Stimulated activated CD4-positive, alpha-beta T cell treated with anti-CD3 and anti-CD28 coated beads, Interleukin-12 subunit alpha, Interleukin-12 subunit beta, amount 100 ng/mL, for 4 hours (primary cell): ENCODE measurements around the gene TMEM140.
"Not testable (repeated sequence)": the region's sequence is repeated elsewhere in the genome, so short reads cannot be mapped to it uniquely, and the experiment has no call there.

Source experiments
- DNase-seq: peaks from one replicate; pipeline ENCODE4 v3.0.0-alpha.2; 2020

The TMEM140 gene

GRCh38 chr7:135197343-135197742 is 49.5 kb downstream of the TMEM140 start:
- no peak for DNase-seq

GRCh38 chr7:135197906-135198655 is 50.2 kb downstream of the TMEM140 start:
- no peak for DNase-seq

- no peak for DNase-seq
Observed at GRCh38 chr7:135199439-135199838, 51.6 kb downstream of the TMEM140 start.

- no peak for DNase-seq
Observed at GRCh38 chr7:135200821-135201331, 53.0 kb downstream of the TMEM140 start.

GRCh38 chr7:135201350-135201749 is 53.5 kb downstream of the TMEM140 start:
- DNase-seq: no peak

GRCh38 chr7:135204341-135204749 is 56.5 kb downstream of the TMEM140 start:
- DNase-seq: no peak

GRCh38 chr7:135204876-135205275 is 57.0 kb downstream of the TMEM140 start:
- no peak for DNase-seq

- no peak for DNase-seq
Observed at GRCh38 chr7:135205850-135206249, 58.0 kb downstream of the TMEM140 start.

GRCh38 chr7:135206941-135207391 is 59.1 kb downstream of the TMEM140 start:
- DNase-seq: no peak

- DNase-seq: no peak
Observed at GRCh38 chr7:135207406-135208101, 59.7 kb downstream of the TMEM140 start.

GRCh38 chr7:135208102-135208793 is 60.4 kb downstream of the TMEM140 start:
- DNase-seq: no peak

- no peak for DNase-seq
Observed at GRCh38 chr7:135209225-135209834, 61.5 kb downstream of the TMEM140 start.

GRCh38 chr7:135210888-135211178 is 63.0 kb downstream of the TMEM140 start:
- no peak for DNase-seq

GRCh38 chr7:135211179-135211945 is 63.5 kb downstream of the TMEM140 start, which contains the start of gene WDR91:
Gene WDR91 (minus strand): TSS chr7:135211526. CDS start chr7:135211502, 24 bp downstream.
- DNase-seq: peak; percentile 99

GRCh38 chr7:135211946-135212685 is 64.2 kb downstream of the TMEM140 start:
- DNase-seq: not testable (repeated sequence)

- DNase-seq: no peak
Observed at GRCh38 chr7:135213831-135214230, 66.0 kb downstream of the TMEM140 start.

GRCh38 chr7:135215180-135215579 is 67.3 kb downstream of the TMEM140 start:
- DNase-seq: no peak

- no peak for DNase-seq
Observed at GRCh38 chr7:135215698-135216097, 67.8 kb downstream of the TMEM140 start.
